Fibroblast of skin of abdomen (primary cell): ENCODE results near the gene GGACT. TPM values are rescaled to one million over a fixed set of nuclear protein-coding genes. Genes with fewer than 3 reads are reported as not detected.
"Not testable (repeated sequence)": the region's sequence is repeated elsewhere in the genome, so short reads cannot be mapped to it uniquely, and the experiment has no call there.

ENCODE experiments used
- DNase-seq: peaks from one replicate; pipeline ENCODE4 v3.0.0-alpha.2; 2013
- polyA plus RNA-seq, 2 experiments: library from polyadenylated mRNA; unstranded; fragments of 120-200 nt; gene quantifications; one replicate each; pipeline ENCODE4 v1.2.1, GENCODE V29; 2013; ENCODE audit not compliant: insufficient read length in 2 of 2

Gene GGACT
- polyA plus RNA-seq (2013, experiment 1 of 2; ENCODE audit: insufficient read length), result 8.3 TPM
- 5.3 TPM for polyA plus RNA-seq (2013, experiment 2 of 2; ENCODE audit: insufficient read length)

- DNase-seq, result peak; percentile 66
These were observed at the start of gene GGACT for GRCh38 chr13:100588331-100589177. GGACT (minus strand) TSS chr13:100588789; CDS start chr13:100532591, 56,198 bp downstream.

GRCh38 chr13:100637796-100638195 lies 49.2 kb upstream of the GGACT start:
- no peak for DNase-seq

- DNase-seq, result no peak
These were observed 48.8 kb upstream of the GGACT start for GRCh38 chr13:100637380-100637779.

GRCh38 chr13:100636441-100636840 lies 47.9 kb upstream of the GGACT start:
- DNase-seq, result no peak

GRCh38 chr13:100636004-100636403 lies 47.4 kb upstream of the GGACT start:
- no peak for DNase-seq

- DNase-seq, result no peak
These were observed 46.1 kb upstream of the GGACT start for GRCh38 chr13:100634696-100635095.

GRCh38 chr13:100633461-100633860 lies 44.9 kb upstream of the GGACT start:
- DNase-seq, result peak; percentile 89

- no peak for DNase-seq
These were observed 42.0 kb upstream of the GGACT start for GRCh38 chr13:100630555-100630954.

GRCh38 chr13:100627120-100627519 lies 38.5 kb upstream of the GGACT start:
- no peak for DNase-seq

GRCh38 chr13:100625447-100625846 lies 36.9 kb upstream of the GGACT start:
- no peak for DNase-seq

- no peak for DNase-seq
These were observed 32.2 kb upstream of the GGACT start for GRCh38 chr13:100620792-100621191.

- DNase-seq, result no peak
These were observed 31.4 kb upstream of the GGACT start for GRCh38 chr13:100619940-100620339.

GRCh38 chr13:100618897-100619296 lies 30.3 kb upstream of the GGACT start:
- DNase-seq, result not testable (repeated sequence)

- no peak for DNase-seq
These were observed 24.4 kb upstream of the GGACT start for GRCh38 chr13:100613031-100613430.

GRCh38 chr13:100611678-100612492 lies 23.3 kb upstream of the GGACT start:
- DNase-seq, result no peak

- no peak for DNase-seq
These were observed 22.1 kb upstream of the GGACT start for GRCh38 chr13:100610391-100611347.

GRCh38 chr13:100608906-100609305 lies 20.3 kb upstream of the GGACT start:
- DNase-seq, result no peak

GRCh38 chr13:100608489-100608888 lies 19.9 kb upstream of the GGACT start:
- no peak for DNase-seq

GRCh38 chr13:100604918-100605710 lies 16.5 kb upstream of the GGACT start:
- DNase-seq, result no peak

- DNase-seq, result no peak
These were observed 14.0 kb upstream of the GGACT start for GRCh38 chr13:100602493-100603111.

- no peak for DNase-seq
These were observed 13.1 kb upstream of the GGACT start for GRCh38 chr13:100601716-100602115.
